ENCODE measurements around the gene RPL22. TPM values are rescaled to one million over a fixed set of nuclear protein-coding genes. Genes with fewer than 3 reads are reported as not detected.

The RPL22 gene
- total and polyA plus RNA-seq, 12 donors: 223 to 639 (median 277) TPM

DNA sequence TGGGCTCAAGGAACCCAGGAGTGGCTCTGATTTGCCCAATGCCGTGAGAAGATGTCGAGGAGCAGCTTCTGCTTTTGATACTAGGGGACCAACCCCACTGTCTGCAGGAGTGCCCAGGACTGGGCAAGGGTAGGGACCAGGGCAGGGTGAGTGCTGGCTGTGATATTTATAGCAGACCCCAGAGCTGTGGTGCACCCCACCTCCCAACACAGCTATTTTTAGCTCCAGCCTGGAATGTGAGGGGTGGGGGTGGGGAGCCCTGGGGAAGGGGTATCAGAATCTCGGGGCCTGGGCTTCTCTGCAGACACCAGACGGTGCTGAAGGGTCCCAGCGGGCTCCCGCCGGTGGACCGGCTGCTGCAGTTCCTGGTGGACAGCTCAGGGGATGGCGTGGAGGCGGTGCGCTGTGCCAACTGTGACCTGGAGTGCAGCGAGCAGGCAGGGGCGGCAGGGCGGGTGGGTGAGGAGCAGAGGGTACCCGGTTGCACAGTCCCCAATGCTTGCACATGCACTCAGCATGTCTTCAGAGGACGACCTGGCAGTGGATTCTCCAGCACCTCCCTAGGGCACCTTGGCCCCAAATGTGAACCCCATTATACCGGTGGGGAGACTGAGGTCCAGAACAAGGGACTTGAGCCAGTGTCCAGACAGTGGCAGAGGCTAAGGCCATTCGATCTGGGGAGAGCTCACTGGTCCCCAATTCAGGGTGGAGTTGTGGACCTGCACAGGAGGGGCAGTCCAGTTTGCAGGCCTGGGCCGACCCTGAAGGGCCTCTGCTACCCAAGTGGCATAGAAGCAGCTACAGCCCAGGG, 7.9 kb upstream of the RPL22 start:
- Histone ChIP-seq H3K4me3 (peak overlapping the region; percentile 60 to 76 (median 68)), H3K27ac (peak overlapping the region in 9 of 10 donors; percentile 90 to 99 (median 95)), H3K36me3 (peaks cover 0 to 31% (median 3%) of the 10 kb centered on the region in 9 donors), H3K9me3 (no peaks in the 10 kb centered on the region), H3K4me1 (peaks cover 20 to 76% (median 48%) of the 10 kb centered on the region in 9 donors), H3K27me3 (peaks cover 0 to 44% (median 0%) of the 10 kb centered on the region in 7 donors)
- TF ChIP-seq, protein P1, sequence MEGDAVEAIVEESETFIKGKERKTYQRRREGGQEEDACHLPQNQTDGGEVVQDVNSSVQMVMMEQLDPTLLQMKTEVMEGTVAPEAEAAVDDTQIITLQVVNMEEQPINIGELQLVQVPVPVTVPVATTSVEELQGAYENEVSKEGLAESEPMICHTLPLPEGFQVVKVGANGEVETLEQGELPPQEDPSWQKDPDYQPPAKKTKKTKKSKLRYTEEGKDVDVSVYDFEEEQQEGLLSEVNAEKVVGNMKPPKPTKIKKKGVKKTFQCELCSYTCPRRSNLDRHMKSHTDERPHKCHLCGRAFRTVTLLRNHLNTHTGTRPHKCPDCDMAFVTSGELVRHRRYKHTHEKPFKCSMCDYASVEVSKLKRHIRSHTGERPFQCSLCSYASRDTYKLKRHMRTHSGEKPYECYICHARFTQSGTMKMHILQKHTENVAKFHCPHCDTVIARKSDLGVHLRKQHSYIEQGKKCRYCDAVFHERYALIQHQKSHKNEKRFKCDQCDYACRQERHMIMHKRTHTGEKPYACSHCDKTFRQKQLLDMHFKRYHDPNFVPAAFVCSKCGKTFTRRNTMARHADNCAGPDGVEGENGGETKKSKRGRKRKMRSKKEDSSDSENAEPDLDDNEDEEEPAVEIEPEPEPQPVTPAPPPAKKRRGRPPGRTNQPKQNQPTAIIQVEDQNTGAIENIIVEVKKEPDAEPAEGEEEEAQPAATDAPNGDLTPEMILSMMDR (IDR thresholded peaks at IDR 0.05): no peak
- ATAC-seq (peak; percentile 5 to 55 (median 31)), DNase-seq (peak; percentile 32 to 42)
- WGBS, 2 donors: 43 to 60% methylated on average over 19 of the region's 19 CpGs
- intact Hi-C loops (cut with DNase I): loop anchor here in 5 of 10 donors (5.0 to 10.0 kb wide), 3 partner anchors 35 to 215 kb away; partner anchors contain the start of genes HES3 (in 3 of the 5) and NPHP4 (in 1 of the 5)

DNA sequence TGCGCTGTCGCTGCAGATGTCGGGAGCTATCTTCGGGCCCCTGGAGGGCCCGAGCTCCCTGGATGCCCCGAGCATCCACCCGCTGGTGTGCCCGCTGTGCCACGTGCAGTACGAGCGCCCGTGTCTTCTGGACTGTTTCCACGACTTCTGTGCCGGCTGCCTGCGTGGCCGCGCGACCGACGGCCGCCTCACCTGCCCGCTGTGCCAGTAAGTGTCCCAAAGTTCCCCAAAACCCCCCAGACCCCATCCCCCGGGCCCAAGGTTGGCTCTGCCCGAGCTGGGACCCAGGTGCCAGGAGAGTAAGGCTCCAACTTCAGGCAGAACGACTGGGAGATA, 7.1 kb upstream of the RPL22 start:
- peaks cover 20 to 68% (median 48%) of the 10 kb centered on the region in 9 donors for H3K4me1 ChIP-seq
- intact Hi-C loops (cut with DNase I): loop anchor here in 5 of 10 donors (5.0 to 10.0 kb wide), 3 partner anchors 36 to 214 kb away; partner anchors contain the start of genes HES3 (in 3 of the 5) and NPHP4 (in 1 of the 5)
- TF ChIP-seq, protein P1 (IDR thresholded peaks at IDR 0.05): no peak
- peaks cover 0 to 44% (median 0%) of the 10 kb centered on the region in 7 donors for H3K27me3 ChIP-seq
- peak in 1 of 2 donors; percentile 26 for DNase-seq
- no peaks in the 10 kb centered on the region for H3K9me3 ChIP-seq
- peak overlapping the region; percentile 89 to 99 (median 95) for H3K27ac ChIP-seq
- 14 to 30% methylated on average over 23 to 25 of the region's 25 CpGs for WGBS, 2 donors
- ATAC-seq: peak in 1 of 8 donors; percentile 5
- peak overlapping the region; percentile 60 to 76 (median 68) for H3K4me3 ChIP-seq
- peaks cover 0 to 23% (median 0%) of the 10 kb centered on the region in 9 donors for H3K36me3 ChIP-seq

DNA sequence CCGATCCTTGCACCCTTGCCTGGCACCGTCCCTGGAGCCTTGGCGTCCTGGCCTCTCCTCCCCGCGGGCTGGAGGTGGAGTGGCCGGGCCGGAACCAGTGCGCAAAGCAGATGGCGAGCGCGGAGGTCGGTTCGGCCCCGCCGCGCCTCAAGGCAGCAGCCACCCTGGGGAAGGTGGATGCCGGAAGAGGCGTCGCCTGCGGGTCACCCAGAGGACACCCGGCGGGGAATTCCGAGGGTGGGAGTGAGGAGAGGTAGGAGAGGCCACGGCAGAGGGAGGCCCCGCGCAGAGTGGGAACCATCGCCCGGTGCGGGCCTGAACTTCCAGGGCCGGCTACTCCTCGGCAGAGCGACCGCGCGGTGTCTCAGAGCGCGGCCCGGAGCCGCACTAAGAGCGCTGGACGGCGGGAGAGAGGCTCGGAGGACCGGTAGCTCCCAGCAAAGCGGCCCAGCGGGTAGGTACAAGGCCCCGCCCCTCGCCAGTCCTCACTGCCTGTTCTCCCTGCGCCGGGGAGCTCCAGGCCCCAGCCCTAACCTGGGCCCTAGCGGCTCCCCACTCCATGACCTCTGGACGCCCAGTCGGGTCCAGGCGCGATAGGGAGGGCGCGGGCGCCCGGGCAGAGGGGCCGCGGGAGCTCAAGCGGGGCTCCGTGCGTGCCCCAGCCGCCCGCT, 6.6 kb upstream of the RPL22 start, which contains the start of gene RNF207:
Gene RNF207 (plus strand): TSS at position 271 of the 671 bp plus-strand sequence. CDS start 417 bp downstream, outside the sequence.
- Histone ChIP-seq H3K4me1 (peaks cover 20 to 68% (median 48%) of the 10 kb centered on the region in 9 donors), H3K36me3 (peaks cover 0 to 18% (median 0%) of the 10 kb centered on the region in 9 donors), H3K4me3 (peak within 1 kb of the TSS; percentile 60 to 76 (median 68)), H3K27ac (peak within 1 kb of the TSS; percentile 89 to 99 (median 95)), H3K27me3 (peaks cover 0 to 44% (median 0%) of the 10 kb centered on the region in 7 donors), H3K9me3 (no peaks in the 10 kb centered on the region)
- ATAC-seq: peak; percentile 59 to 82 (median 72)
- 2% methylated on average over 62 to 66 of the region's 66 CpGs for WGBS, 2 donors
- DNase-seq: peak; percentile 74 to 75
- intact Hi-C loops (cut with DNase I): loop anchor here in 5 of 10 donors (5.0 to 10.0 kb wide), 3 partner anchors 36 to 214 kb away; partner anchors contain the start of genes HES3 (in 3 of the 5) and NPHP4 (in 1 of the 5)
- TF ChIP-seq, protein P1 (IDR thresholded peaks at IDR 0.05): no peak

DNA sequence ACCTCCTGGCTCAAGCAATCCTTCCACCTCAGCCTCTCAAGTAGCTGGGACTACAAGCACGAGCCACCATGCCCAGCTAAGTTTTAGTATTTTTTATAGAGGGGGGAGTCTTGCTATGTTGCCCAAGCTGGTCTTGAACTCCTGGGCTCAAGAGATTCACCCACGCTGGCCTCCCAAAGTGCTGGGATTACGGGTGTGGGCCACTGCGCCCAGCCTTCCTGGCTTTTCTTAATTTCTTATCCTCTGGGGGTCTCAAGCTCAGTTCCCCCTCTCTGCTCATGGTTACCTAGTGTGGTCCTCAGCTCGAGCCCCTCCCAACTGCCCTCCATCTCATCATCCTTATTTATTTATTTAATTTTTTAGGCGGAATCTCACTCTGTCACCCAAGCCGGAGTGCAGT, 2.9 kb upstream of the RPL22 start:
- DNase-seq (no peak), ATAC-seq (no peak)
- intact Hi-C loops (cut with DNase I): loop anchor here in 1 of 10 donors (5.0 to 10.0 kb wide), 2 partner anchors 35 to 147 kb away; partner anchors contain the start of gene ICMT
- H3K4me3 ChIP-seq: no peak overlapping the region
- TF ChIP-seq, protein P1 (IDR thresholded peaks at IDR 0.05): no peak
- peaks cover 0 to 6% (median 0%) of the 10 kb centered on the region in 9 donors for H3K36me3 ChIP-seq
- no peak overlapping the region for H3K27ac ChIP-seq
- whole genome bisulfite sequencing, 2 donors: 89 to 92% methylated on average over 7 of the region's 7 CpGs
- no peaks in the 10 kb centered on the region for H3K9me3 ChIP-seq
- peaks cover 0 to 26% (median 0%) of the 10 kb centered on the region in 7 donors for H3K27me3 ChIP-seq
- peaks cover 12 to 58% (median 54%) of the 10 kb centered on the region in 9 donors for H3K4me1 ChIP-seq
